ENCODE results near the gene CACNA1S.

The CACNA1S gene

DNA sequence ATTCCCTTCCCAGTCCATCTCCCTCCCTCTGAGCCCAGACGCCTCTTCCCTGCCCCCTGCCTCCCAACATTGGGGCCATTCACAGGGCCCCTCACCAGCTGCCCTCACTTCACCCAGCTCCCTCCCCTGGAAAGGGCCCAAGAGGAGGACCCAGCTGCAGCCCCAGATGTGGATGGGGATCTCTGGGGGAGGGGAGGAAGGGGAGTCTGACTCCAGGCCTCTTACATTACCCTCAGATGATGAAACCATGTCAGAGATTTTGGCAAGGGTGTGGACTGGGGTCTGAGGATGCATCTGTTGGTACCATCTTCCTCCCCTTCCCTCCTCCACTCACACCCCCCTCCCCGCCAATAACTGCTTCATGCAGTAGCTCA lies 87.6 kb downstream of the CACNA1S start:
- DNase-seq = no peak

DNA sequence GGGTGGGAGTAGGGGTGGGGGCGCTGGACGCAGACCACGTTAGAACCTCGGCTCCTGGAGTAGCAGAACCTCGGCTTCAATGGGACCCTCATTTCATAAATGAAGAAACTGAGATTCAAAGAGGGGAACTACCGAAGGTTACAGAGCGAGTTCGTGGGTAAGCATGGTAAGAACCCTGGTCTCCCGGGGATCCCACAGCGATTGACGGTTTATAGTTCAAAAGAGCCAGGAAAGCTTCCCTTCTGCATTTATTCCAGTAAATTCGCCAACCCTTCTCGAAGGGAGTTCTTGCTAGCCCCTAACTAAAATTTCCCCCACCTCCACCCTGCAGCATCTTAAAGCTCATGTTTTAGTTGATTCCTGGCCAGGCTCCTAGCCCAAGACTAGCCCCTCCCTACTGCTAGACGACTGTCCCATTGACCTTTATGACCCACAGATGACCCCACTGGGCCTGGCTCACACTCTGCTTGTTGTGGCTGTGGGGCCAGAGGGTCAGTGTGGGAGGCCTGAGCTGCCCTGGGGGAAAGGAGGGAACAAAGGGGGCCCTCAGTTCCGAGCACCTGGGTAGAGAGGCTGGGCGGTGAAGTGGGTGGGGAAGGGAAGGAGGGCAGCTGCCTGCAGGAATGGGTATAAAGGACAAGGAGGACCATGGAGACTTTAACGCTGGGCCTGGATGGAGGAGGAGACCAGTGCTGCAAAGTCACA lies 88.2 kb downstream of the CACNA1S start:
- DNase-seq = no peak

DNA sequence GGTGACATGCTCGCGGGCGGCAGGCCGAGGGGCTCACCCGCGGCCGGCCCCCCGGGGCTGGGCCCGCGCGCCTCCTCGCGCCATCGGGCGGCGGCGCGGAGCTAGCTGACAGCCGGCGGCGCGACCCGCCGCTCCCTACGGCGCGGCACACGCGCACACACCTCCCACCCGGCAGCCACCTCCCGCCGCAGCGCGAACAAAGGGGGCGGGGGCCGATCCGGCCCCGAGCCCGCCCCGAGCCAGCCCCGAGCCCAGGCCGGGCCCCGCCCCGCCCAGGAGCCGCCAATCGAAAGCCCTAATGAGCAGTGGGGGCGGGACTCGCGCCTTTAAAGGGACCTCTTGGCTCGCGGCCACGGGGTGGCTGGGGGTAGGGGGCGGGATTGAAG lies 88.7 kb downstream of the CACNA1S start, which contains the start of gene KIF21B:
TSS of gene KIF21B (minus strand) at position 198 of the 386 bp plus-strand sequence. CDS start 331 bp downstream, outside the sequence.
- peak; percentile 94 for DNase-seq

DNA sequence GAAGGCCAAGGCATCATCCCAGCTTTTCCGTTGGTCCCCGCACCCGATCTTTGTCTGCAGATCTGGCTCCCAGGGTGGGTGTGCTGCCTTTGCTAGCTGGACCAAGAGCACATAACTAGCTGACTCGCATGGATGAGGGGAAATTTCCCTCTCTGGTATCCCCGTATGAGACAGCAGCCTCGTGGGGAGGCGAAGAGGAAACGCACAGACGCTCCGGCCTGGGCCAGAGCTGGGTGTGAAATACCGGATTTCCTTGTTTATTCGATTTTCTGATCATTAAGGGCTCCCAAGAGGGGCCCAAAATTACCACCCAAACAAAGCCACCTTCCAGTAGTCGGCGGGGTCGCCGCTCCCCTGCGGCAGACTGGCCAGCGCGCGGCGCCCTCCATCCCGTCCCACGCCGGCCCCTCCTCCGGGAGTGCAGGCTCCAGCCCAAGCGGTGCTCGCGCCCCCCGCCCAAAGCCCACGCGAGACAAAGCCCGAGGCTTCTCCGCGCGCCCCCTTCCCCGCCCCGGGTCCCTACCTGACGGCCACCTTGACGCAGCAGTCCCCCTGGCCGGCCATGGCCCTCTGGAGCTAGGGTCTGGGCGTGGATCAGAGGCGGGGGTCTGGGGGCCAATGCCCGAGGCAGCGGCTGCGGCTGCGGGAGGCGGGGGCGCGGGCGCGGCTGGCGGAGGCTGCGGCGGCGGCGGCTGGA lies 89.3 kb downstream of the CACNA1S start:
- DNase-seq = peak; percentile 75

DNA sequence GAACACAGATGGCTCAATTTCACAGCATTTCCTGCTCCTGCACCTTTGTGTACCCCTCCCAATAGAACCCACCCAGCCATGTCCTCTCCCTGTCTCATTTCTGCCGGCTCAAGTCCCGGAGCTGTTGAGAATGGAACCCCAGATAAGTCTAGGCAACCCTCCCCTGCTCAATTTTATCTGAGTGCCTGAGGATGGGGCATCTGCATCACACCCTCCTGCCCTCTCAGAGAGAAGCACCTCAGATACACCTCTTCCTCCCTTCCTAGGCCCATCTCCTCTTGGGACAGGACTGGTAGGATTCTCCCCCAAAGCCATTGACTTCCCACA lies 89.8 kb downstream of the CACNA1S start:
- no peak for DNase-seq

DNA sequence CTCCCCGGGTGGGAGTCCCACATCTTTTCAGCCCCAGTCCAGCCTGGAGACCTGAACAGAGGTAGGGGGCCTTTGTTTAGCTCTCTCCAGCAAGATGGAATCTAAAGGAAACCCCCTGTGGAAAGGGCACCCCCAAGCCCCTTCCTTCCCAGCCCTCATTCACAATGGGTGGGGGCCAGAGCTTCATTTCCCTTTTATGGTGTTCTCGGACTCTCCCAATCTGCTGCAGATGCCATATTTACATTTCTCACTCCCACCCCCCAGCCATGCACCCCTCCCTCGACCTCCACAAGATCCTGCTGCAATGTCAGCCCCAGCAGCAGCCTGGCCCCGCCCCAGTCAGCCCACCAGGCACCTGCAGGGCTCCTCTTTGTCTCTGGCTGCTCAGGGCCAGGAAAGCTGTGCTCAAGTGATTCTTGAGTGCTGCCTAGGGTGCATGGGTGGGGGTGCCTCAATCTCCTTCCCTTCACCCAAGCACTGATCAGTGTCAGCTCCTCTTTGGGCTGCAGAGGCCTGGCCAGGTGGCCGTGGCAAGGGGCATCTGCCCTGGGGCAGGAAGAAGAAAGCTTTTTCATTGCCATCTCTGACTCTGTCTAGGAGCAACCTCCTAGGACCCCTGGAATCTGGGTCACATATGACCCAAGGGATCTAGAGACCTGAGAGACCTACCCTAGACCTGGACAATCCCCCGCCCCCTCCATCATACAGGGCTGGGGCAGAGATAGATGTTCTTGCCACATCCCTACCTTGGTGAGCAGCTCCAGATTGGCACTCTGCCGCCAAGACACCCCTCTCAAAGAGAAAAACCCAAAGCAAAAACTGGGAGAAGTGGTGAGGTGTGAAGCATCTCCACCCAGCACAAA lies 90.4 kb downstream of the CACNA1S start:
- no peak for DNase-seq

DNA sequence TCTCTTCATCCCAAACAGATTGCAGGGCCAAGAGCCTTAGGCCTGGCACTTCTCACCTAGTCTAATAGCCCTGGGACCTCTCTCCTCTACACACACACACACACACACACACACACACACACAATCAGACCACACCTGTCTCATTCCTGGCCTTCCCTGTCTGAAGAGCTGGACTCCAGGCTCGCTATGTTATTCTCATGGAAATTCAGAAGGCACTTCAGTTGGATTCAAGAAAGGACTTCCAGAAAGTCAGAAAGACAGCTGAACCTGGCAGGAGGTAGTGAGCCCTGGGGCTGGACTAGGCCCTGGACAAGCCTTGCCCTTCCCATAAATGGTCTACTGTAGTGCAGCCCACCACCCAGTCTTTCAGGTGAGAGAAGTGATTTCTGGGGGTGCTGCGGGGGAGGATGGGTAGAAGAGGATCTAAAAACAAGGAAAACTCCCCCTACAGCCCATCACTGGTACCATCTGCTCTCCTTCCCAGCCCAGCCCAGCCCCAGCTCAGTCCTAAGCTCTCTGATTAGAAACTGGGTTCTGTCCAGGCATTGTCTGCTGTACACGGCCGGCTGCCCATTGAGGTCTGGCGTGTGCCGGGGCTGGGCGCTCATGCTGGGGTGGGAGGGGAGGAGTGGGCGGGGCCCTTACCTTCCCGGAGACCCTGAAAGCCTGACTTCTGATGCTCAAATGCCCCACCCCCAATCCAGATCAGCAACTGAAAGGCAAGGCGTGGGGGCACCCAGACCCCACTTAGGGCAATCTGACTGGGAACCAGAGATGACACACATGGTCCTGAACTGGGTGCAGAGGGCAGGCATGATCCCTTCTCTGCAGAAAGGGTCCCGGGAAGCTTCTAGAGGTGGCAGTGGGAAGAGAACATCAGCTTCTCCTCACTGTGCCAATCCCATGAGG lies 91.3 kb downstream of the CACNA1S start:
- peak; percentile 74 for DNase-seq

DNA sequence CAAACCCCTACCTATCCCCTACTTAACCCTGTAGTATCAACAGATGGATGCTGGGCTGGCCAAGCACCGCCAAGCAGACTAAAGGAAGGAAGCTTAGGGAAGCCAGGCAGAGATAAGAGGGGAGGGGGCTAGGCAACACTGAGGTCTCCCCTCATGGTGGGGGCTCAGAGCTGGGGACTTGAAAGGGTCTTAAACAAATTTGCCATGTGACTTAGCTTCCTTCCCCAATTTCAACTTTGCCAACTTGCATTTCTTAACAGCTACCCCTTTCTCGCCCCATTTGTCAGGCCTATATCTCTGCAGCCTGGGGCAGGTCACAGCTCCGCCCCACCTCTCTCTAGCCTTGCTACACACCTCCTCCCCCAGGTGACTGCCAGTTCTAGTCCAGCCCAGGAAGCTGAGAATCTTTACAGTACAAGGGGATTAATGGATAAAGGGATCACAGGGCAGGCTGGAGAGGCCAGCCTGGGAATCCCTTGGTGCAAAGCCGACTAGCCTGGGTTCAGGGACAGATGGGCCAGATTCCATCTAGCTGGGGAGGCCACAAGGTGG lies 92.1 kb downstream of the CACNA1S start:
- DNase-seq = peak; percentile 70

DNA sequence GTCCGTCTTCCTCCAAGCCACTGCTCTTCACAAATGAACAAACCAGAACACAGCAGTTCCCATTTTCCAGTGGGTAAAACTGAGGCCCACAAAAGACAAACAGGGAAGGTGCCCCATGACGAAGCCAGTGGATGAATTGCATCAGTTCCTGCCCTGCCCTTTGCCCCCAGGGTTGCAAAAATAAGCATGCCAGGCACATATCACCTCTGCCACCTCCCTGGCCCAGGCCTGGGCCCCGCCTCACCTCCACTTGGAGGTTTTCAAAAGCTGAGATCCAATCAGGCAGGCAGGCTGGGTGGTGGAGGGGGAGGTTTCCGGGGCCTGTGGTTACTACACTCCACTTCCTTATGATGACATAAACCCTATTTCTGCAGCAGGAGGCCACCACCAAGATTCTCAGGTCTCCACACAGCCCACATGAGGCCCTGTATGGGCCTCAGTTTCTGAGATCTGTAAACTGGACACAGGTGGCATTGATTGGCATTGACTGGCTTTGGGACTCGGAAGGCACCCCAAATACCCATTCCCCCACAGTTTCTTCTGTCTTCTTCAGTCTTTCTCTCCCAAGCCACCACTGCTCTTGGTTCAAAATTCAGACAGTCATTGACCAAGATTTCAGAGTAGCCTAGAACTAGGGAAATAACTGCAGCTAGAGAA lies 92.8 kb downstream of the CACNA1S start:
- peak; percentile 91 for DNase-seq

DNA sequence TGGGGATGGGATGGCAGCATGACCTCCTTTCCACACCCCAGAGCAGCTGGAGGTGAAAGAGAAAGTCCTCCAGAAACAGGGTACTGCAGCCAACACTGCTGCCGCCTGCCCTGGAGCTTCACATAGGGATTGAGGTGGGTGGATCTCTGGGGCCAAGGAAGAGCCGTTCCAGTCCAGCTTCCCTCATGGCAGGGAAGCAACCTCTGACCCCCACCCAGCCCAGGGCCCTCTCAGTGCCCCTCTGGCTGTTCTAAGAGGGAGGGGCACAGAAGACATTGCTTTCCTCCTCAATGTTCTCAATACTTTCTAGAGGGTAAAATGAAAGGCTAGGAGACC lies 94.4 kb downstream of the CACNA1S start:
- no peak for DNase-seq

DNA sequence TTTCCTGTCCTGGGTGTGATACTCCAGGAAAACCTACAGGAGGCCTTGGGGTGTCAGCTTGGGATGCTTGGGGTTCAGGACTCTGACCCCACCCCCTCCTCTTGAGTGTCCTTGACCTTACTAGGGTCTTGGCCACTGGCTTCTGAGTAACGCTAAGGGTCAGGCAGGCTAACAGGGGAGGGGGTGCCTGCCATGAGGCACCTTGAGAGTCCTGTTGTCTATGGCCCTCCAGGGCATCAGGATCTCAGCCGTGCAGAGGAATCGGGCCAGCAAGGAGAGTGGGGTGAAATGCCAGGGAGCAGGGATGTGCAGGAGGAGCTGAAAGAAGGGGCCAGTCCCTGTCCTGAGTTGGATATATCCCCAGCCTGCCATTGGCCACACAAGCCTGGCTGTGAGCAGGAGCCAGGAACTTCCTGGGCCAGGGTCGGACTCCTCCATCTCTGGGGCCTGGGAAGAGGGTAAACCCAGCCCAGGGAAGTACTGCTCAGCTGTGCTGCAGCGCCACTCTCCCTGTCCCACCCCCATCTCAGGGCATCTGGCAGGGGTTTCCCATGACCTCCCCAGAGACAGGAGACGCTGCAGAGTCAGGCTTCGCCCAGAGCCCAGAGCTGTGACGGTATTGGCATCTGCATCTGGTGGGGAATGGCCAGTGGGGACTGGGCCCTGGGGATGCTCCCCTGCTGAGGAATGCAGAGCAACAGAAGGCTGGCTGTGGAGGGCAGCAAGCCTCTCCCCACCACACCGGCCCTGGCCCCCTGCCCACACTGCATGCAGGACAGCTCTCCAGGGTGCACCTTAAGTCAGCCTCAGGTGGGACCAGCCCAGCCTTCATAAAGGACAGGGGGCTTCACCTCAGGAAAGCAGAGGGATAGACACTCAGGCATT lies 95.0 kb downstream of the CACNA1S start:
- DNase-seq = no peak

DNA sequence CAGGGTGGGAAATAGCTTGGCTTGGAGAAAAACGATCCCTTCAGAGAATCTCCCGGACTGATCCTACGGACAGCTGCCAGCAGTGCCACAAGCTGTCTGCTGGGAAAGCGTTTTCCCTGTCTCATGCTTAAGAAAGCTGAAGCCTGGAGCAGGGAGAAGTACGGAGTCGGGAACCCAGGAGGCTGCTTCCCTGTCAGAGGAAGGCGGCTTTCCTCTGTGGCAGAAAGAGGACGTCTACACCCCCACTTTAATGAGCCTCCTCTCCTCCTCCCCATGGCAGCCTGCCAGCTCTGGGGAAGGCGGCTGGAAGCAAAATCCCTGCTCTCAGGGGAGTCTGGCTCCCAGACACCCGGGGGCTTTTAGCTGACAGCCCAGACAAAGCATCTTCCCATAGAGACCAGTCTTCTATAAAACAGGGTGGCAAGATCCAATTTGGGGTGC lies 96.0 kb downstream of the CACNA1S start:
- no peak for DNase-seq

DNA sequence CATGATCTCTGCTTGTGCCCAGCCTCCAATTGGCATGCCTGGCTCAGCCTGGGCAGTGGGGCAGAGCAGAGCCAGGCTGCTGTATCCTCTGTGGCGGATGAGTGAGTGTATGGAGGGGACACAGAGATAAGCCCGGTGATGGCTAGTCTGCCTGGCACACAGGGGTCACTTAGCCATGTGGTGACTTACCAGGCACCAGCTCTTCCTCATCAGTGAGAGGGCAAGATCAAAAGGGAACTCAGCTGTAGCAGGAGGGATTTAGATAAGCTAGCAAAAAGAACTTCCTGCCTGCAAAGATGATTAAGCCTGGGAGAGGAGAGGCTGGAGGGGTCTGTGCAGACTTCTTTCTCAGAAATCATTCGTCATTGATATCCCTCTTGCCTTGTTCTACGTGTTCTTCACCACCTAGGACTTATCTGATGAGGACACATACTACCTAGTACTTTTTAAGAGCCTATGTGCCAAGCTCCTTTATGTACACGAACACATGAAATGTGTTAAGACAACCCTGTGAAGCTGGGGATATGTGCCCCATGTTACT lies 96.6 kb downstream of the CACNA1S start:
- DNase-seq = no peak

DNA sequence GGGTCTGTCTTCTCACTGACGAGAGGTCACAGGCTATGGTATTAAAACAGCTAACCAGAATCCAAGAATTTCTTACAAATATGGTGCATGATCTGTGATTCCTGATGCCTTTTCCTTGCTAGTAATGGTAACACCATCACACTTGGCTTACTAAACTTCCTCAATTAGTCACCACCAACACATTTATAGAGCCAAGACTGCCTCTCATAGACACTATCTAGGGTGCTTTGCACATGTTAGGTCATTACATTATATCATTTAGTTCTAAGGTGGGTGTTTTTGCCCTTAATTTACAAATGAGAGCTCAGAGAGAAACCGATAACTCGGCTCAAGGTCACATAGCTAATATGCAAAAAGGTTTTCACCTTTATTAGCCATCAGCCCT lies 97.4 kb downstream of the CACNA1S start:
- DNase-seq = no peak

DNA sequence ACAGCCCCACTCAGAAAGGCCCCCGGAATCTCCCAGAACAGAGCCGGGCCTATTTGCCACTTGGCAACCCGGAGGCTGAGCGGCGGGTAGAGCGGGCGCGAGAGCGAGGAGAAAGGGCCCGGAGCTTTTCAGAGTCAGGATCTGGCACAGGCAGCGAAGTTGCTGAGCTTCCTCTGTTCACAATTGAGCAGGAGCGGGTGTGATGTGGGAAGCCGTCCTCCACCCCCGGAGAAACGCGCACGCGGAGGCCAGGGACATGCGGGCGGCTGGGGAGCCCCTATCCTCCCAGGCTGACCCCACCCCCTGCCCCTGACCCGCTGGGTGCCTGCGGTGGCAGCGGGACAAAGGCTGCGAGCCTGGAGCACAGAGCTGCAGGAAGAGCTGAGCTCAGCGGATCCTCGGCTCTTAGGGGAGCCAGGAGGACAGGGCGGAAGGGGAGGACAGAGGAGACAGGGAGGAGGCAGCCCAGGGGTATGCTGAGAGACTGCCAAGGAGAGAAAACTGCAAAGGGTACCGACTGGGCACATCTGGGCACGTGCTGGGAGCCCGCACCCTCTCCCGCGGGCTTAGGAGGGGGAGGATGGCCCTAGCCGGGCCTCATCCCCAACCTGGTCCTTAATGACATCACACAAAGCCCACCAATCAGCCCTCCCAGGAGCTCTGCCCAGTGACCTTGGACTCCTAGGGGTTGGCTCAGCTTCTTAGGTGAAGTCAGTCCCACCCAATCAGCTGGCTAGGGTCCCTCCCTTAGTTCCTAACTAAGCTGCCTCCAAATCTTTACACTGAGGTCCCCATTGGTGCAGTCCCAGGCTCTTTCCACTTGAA lies 98.0 kb downstream of the CACNA1S start:
- no peak for DNase-seq

DNA sequence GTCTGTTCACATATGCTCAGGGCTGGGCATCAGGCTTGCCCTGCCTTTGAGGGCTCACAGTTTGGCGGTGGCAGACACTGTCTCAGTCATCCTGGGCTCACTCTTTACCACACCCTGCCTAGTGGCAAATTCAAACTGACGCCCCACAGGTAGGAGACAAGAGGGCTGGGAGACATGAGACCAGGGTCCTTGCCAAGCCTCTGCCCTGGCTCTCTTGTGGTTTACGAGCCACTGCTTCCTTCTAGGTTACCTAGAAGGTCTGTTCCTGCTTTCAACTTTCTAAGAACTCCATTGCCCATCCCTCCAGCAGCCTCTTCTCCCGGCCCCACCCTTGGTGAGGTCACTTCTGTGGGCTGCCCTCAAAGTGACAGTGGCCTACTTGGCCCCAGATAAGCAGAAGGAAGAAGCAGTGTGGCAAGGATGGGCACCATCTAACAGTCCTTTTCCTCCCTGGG lies 99.2 kb downstream of the CACNA1S start:
- DNase-seq = no peak

DNA sequence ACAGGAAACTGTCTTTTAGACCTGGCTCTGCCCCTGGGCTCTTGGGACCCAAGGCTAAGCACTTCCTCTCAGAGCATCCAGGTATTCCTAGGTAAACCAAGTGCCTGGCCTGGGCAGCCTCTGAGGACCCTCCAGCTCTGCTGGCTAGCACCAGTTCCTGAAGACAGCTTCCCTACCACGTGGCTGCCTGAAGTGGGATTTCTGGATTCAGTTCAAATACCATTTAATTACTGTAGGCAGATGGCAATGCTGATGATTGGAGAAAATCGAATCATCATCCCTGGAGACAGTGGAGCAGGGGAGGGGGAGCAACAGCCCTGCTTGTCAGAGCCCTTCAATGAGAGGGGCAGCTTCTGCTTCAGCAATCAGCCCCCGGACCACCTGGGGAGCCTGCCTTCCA lies 100.6 kb downstream of the CACNA1S start:
- no peak for DNase-seq

DNA sequence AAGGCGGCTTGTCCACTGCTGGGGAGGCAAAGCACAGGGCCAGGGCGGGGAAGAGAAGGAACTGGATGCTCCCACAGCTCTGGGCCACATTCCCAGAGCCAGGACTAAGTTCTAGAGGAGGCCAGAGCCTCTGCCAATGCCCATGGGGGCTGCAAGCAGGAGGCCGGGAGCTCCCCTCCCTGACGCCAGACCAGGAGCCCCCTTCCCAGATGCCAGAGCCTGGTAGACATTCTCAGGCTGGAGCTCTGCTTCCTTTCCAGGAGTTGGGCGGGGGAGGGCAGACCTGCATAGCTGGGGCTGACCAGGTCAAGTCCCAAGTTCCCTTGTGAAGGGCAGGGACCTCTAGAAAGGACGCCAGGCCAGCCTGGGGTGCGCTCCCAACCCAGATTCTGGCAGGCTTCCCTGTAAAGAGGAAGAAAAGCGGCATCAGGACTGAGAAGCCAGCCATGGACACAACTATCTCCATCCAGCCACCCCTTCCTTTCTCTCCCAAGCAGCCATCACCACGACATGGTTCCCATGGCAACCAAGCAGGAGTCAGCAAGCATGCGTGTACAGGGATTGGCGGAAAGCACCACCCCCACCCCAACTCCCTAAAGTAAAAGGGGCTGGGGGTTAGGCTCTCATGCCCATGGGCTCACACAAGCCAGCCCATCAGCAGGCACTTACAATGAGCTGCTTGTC lies 102.1 kb downstream of the CACNA1S start:
- DNase-seq = no peak

Measured in activated CD8-positive, alpha-beta memory T cell treated with anti-CD3 and anti-CD28 coated beads for 24 hours (primary cell).